Superior temporal gyrus (tissue), 1 donor: ENCODE measurements around the gene HES2.
A peak's percentile ranks its signal among the peaks of the same experiment; 100 is the strongest.
"Not testable (repeated sequence)": the region's sequence is repeated elsewhere in the genome, so short reads cannot be mapped to it uniquely, and the experiment has no call there.

Source experiments
- DNase-seq: peaks from one replicate; pipeline ENCODE4 v3.0.0-alpha.2; 2016; ENCODE audit errors: extremely low spot score

The HES2 gene

GRCh38 chr1:6391951-6392808 is 27.5 kb downstream of the HES2 start:
- peak; percentile 31 for DNase-seq

DNA sequence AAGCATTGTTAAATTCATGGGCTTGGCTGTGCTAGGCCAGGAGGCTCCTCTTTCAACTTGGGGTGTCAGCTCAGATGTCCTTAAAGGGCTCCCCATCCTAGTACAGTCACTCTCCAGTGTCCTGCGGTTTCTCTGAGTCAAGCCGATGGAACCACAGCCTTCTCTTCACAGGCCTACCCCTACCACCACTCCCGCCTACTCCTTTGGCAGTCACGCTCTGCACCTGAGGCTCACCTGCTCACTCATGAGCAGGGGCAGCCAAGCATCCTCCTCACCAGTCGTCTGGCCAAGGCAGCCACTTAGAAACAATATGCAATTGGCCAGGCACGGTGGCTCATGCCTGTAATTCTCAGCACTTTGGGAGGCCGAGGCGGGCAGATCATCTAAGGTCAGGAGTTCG is 29.7 kb downstream of the HES2 start:
- no peak for DNase-seq

DNA sequence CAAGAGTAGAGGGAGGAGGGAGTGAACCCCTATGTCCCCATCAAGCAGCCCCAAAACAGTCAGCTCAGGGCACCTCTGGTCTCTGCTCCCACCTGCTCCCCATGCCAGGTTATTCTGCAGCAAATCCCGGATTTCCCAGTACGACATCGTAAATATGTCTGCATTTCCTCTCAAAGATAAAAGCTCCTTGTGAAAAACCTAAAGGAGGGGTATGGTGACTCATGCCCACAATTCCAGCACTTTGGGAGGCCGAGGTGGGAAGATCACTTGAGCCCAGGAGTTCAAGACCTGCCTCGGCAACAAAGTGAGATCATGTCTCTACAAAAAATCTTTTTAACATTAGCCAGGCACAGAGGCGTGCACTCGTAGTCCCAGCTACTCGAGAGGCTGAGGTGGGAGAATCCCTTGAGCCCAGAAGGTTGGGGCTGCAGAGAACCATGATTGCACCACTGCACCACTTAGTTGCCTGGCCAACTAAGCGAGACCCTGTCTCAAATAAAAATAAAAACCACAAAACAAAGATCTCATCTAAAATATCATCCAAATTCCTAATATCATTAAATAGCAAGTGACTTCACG is 33.3 kb downstream of the HES2 start:
- no peak for DNase-seq

DNA sequence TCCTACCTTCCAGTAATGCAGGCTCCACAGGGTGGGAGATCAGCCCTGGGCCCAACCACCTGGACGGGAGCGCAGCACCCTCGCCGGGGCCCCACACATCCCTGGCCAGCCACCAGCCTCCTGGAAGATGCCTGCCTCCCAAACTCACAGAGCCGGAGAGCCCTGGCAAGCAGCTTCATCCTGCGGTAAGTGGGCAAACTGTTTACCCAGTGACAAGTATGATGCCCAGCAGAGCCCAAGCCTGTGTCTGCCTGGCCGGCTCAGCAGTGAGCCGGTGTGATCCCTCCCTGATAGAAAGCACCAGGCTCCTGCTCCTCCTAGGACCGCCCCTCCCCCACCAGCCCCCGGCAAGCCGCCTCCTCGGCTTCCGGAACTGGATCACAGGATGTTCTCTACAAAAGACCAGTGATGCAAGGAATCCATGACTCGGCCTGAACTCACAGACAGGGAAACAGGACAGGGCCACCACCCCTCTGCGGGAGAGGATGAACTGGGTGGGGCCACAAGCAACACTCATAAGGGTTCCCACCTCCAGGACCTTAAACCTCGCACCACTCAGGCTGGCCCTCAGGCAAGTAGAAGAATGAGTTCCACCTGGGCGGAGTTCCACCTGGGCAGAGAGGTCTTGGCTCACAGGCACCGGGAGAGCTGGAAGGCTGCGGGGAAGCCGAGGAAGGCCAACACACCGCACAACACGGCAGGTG is 34.1 kb downstream of the HES2 start:
- peak; percentile 34 for DNase-seq

DNA sequence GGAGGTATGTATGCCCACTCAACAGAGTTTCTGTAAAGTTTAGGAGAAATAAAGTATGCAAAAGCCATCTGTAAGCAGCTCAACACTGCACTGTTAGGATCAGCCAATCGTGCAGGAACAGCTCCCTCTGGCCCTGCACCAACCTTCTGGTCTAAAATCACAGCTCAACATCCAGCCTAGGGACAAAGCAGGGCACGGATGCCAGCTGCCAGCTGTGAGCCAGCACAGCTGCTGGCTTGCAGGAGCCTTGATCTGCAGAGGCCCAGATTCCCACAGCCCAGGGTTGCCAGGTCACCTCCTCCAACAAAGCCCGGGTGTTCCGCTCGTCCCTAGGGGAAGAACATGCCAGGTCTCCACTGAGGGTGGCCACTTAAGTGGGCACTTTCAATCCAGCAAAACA is 34.8 kb downstream of the HES2 start:
- DNase-seq, result peak; percentile 89

GRCh38 chr1:6384135-6384534 is 35.6 kb downstream of the HES2 start:
- no peak for DNase-seq

DNA sequence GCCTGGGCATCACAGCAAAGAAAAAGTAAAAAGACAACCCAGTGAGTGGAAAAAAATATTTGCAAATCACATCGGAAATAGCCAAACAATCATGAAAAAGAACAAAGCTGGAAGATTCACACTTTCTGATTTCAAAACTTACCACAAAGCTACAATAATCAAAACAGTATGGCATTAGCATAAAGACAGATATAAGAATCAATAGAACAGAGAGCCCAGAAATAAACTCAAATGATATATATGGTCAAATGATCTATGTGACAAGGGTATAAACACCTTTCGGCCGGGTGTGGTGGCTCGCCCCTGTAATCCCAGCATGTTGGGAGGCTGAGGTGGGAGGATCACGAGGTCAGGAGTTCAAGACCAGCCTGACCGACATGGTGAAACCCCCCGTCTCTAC is 39.7 kb downstream of the HES2 start:
- DNase-seq, result no peak

GRCh38 chr1:6378096-6378746 is 41.5 kb downstream of the HES2 start:
- no peak for DNase-seq

DNA sequence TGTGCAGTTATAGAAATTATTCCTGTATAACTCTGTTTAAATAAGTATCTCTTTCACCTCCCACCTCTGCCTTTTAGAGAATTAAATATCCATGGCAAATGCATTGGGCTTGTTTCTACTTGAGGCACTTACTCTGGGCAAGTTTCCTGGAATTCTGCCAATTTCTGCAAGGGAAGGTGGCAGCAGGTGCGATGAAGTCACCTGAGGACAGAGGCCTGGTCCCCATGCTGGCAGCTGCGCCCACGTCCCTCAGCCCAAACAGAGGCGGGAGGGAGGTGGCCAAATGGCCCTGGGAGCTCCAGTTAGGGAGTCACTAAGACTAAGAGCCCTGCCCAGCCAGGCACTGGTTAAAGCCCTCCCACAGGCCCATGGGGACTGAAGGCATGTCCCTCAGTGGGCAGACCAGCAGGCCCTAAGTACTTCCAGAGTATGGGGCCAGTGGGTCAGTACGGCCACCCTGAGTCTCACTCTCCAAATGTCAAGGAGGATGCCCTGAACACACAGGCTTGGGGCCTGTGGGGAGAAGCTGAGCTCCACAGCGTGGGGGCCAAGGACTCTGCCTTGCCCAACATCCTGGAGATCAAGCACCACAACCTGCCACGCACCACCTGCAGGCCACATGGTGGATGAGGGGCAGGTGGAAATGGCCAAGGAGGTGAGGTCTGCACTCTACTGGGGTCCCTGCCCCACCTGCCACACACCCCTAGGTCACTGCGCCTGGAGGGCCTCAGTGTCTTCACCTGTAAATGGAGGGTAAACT is 45.6 kb downstream of the HES2 start:
- no peak for DNase-seq

- not testable (repeated sequence) for DNase-seq
These were observed 47.5 kb downstream of the HES2 start for GRCh38 chr1:6372236-6372635.

GRCh38 chr1:6370006-6370405 is 49.7 kb downstream of the HES2 start:
- DNase-seq, result no peak

- peak; percentile 39 for DNase-seq
These were observed 52.2 kb downstream of the HES2 start for GRCh38 chr1:6367381-6368012.

- DNase-seq, result no peak
These were observed 54.7 kb downstream of the HES2 start for GRCh38 chr1:6365047-6365446.

DNA sequence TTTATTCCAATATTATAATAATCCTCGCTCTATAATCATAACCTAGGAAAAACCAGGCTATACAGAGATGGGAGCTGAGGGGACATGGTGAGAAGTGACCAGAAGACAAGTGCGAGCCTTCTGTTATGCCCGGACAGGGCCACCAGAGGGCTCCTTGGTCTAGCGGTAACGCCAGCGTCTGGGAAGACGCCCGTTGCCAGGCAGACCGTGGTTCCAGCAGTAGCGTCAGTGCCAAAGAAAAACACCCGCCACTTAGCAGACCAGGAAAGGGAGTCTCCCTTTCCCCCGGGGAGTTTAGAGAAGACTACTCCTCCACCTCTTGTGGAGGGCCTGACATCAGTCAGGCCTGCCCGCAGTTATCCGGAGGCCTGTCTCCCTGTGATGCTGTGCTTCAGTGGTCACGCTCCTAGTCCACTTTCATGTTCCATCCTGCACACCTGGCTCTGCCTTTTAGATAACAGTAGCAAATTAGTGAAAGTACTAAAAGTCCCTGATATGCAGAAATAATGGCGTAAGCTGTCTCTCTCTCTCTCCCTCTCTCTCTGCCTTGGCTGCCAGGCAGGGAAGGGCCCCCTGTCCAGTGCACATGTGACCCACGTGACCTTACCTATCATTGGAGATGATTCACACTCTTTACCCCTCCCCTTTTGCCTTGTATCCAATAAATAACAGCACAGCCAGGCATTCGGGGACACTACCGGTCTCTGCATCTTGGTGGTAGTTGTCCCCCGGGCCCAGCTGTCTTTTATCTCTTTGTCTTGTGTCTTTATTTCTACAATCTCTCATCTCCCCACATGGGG is 56.4 kb downstream of the HES2 start:
- DNase-seq, result peak; percentile 68
